Caco-2 (cell line): ENCODE measurements around the gene RBFA. TPM values are rescaled to one million over a fixed set of nuclear protein-coding genes. Genes with fewer than 3 reads are reported as not detected.

Source experiments
- BruUV-seq: library from RNA; stranded (reverse); fragments of 400-500 nt; replicated peaks from 2 replicates; lab custom pipeline; 2021; lab: Mats Ljungman, UMichigan
- CTCF ChIA-PET: fragments of 300-600 bp; sonication (Branson Sonifier 250); formaldehyde crosslinking; loops from one replicate; lab custom pipeline; 2022; ENCODE audit warnings: antibody characterized with exemption; lab: Charles Lee
- POLR2A ChIA-PET: fragments of 300-600 bp; sonication (Branson Sonifier 250); formaldehyde crosslinking; loops from one replicate; lab custom pipeline; 2022; ENCODE audit warnings: antibody characterized with exemption; lab: Charles Lee
- DNase-seq, 2 experiments: peaks; one replicate each; pipeline versions ENCODE4 v3.0.0 to v3.0.0-alpha.2; 2020 to 2022
- H3K27me3 ChIP-seq: replicated peaks from 2 replicates; pipeline ENCODE4 v1.6.0; 2011; ENCODE audit warnings: low read length; ENCODE audit not compliant: control insufficient read depth, insufficient read depth
- H3K36me3 ChIP-seq: 2 replicates; pipeline ENCODE4 v1.5.1; 2011; ENCODE audit warnings: low read length; ENCODE audit not compliant: control insufficient read depth, insufficient read depth
- H3K4me1 ChIP-seq: fragments of 250-450 bp; sonication (Bioruptor Pico); 2 replicates; pipeline ENCODE4 v1.5.1; 2020; ENCODE audit warnings: mild to moderate bottlenecking
- H3K4me3 ChIP-seq: 2 replicates; pipeline ENCODE4 v1.5.1; 2011; ENCODE audit warnings: low read depth, mild to moderate bottlenecking, control low read depth, low read length
- H3K9me3 ChIP-seq: fragments of 250-450 bp; sonication (Bioruptor Pico); 2 replicates; pipeline ENCODE4 v1.5.1; 2020; ENCODE audit warnings: mild to moderate bottlenecking, moderate library complexity
- H3K27ac Mint-ChIP-seq: one replicate; pipeline ENCODE4 v1.8.0; 2022; ENCODE audit warnings: mixed read lengths; ENCODE audit not compliant: unreplicated experiment
- H3K27me3 Mint-ChIP-seq: one replicate; pipeline ENCODE4 v1.8.0; 2022; ENCODE audit warnings: mixed read lengths; ENCODE audit not compliant: insufficient read depth, unreplicated experiment
- H3K36me3 Mint-ChIP-seq: one replicate; pipeline ENCODE4 v1.8.0; 2022; ENCODE audit warnings: mild to moderate bottlenecking, mixed read lengths; ENCODE audit not compliant: insufficient read depth, unreplicated experiment
- H3K4me1 Mint-ChIP-seq: one replicate; pipeline ENCODE4 v1.8.0; 2022; ENCODE audit warnings: low read depth, mixed read lengths; ENCODE audit not compliant: unreplicated experiment
- H3K4me3 Mint-ChIP-seq: one replicate; pipeline ENCODE4 v1.8.0; 2022; ENCODE audit warnings: mild to moderate bottlenecking, moderate library complexity, mixed read lengths; ENCODE audit not compliant: unreplicated experiment
- H3K9me3 Mint-ChIP-seq: one replicate; pipeline ENCODE4 v1.8.0; 2022; ENCODE audit warnings: mixed read lengths; ENCODE audit not compliant: unreplicated experiment
- intact Hi-C: fragments of 100-400 bp; cut with micrococcal nuclease; formaldehyde crosslinking; loops from one replicate; pipeline ENCODE4 v1.10.0; 2022; ENCODE audit not compliant: unreplicated experiment
- total RNA-seq: library from RNA; stranded (reverse); gene quantifications from 2 replicates; pipeline ENCODE4 v1.2.3, GENCODE V29; 2022
- TF ChIP-seq, protein P1 (sequence below), 2 experiments: fragments of 200-600 bp in 1 of 2; IDR thresholded peaks; 1 replicate in 1 of 2; 2 replicates in 1 of 2; pipeline versions ENCODE4 v1.5.1 to v1.8.0; 2011 to 2022; ENCODE audit warnings: antibody characterized with exemption in 1 of 2, control low read depth in 1 of 2, inconsistent platforms in 1 of 2, low read depth in 1 of 2, low read length in 1 of 2, mild to moderate bottlenecking in 1 of 2, moderate library complexity in 1 of 2; ENCODE audit not compliant: insufficient read depth in 1 of 2, severe bottlenecking in 1 of 2, unreplicated experiment in 1 of 2

The RBFA gene
- total RNA-seq, 1 experiment from 2014 or later: 19.2 TPM

DNA sequence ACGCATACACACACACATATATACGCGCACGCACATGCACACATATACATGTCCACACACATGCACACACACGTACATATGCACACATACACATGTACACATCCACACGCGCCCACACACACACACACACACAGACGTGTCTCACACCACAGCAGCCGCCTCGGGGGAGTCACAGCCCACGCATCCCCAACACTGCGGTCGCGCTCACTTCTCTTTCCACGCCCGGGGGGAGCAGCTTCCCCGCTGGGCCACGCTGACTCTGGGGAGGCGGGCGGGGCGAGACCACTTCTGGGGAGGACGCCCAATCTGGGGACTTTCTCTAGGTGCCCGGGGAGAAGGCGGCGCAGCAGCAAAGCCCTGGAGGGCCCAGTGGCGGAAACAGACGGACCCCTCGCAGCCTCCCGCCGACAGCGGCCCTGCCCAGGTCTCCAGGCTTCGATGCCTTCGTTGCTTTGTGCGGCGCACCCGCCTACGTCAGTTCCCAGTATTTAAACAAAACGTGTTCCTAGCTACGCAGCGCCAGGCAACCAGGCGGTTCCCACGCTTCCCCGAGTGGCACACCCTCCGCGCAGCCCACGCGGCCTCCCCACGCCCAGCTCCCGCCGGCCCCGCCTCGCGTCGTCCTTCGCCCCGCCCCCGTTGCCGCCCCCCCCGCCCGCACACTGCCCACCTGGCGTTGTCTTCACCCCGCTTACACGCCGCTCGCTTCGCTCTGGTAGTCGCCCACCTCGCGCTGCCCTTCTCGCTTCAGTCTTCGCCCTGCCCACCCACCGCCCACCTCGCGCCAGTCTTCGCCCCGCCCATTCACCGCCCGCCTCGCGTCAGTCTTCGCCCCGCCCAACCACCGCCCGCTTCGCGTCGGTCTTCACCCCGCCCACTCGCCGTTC is 810 bp upstream of the RBFA start:
- no peaks in the 10 kb centered on the region for H3K27me3 ChIP-seq
- peak overlapping the region; percentile 81 for H3K27ac Mint-ChIP-seq
- no peak for DNase-seq
- intact Hi-C loops: loop anchor here (5.0 to 10.0 kb wide), 3 partner anchors 74 to 356 kb away; partner anchors contain the start of genes ADNP2 and CTDP1
- H3K4me3 ChIP-seq: peak overlapping the region; percentile 67
- H3K4me1 Mint-ChIP-seq: peaks cover 12% of the 10 kb centered on the region
- no peaks in the 10 kb centered on the region for H3K9me3 Mint-ChIP-seq
- H3K4me3 Mint-ChIP-seq: peak overlapping the region; percentile 91
- no peaks in the 10 kb centered on the region for H3K4me1 ChIP-seq
- TF ChIP-seq, protein P1, sequence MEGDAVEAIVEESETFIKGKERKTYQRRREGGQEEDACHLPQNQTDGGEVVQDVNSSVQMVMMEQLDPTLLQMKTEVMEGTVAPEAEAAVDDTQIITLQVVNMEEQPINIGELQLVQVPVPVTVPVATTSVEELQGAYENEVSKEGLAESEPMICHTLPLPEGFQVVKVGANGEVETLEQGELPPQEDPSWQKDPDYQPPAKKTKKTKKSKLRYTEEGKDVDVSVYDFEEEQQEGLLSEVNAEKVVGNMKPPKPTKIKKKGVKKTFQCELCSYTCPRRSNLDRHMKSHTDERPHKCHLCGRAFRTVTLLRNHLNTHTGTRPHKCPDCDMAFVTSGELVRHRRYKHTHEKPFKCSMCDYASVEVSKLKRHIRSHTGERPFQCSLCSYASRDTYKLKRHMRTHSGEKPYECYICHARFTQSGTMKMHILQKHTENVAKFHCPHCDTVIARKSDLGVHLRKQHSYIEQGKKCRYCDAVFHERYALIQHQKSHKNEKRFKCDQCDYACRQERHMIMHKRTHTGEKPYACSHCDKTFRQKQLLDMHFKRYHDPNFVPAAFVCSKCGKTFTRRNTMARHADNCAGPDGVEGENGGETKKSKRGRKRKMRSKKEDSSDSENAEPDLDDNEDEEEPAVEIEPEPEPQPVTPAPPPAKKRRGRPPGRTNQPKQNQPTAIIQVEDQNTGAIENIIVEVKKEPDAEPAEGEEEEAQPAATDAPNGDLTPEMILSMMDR (IDR thresholded peaks at IDR 0.05; ENCODE audit: insufficient read depth in 1 of 2, low read depth in 1 of 2, low read length in 1 of 2, severe bottlenecking in 1 of 2, unreplicated experiment in 1 of 2): no peak
- no peaks in the 10 kb centered on the region for H3K27me3 Mint-ChIP-seq
- H3K9me3 ChIP-seq: no peaks in the 10 kb centered on the region
- CTCF ChIA-PET: interaction anchor here (0.6 to 1.0 kb wide), 3 partner anchors 48 to 99 kb away, joined by 3 to 4 read pairs (median 3); no protein-coding TSS in a partner anchor
- H3K36me3 Mint-ChIP-seq: peaks cover 7% of the 10 kb centered on the region
- POLR2A ChIA-PET: interaction anchor here (0.5 to 1.2 kb wide), 7 partner anchors 9 to 250 kb away, joined by 3 to 10 read pairs (median 6); partner anchors contain the start of gene ADNP2
- BruUV-seq: no TSS peak
- H3K36me3 ChIP-seq: no peaks in the 10 kb centered on the region

DNA sequence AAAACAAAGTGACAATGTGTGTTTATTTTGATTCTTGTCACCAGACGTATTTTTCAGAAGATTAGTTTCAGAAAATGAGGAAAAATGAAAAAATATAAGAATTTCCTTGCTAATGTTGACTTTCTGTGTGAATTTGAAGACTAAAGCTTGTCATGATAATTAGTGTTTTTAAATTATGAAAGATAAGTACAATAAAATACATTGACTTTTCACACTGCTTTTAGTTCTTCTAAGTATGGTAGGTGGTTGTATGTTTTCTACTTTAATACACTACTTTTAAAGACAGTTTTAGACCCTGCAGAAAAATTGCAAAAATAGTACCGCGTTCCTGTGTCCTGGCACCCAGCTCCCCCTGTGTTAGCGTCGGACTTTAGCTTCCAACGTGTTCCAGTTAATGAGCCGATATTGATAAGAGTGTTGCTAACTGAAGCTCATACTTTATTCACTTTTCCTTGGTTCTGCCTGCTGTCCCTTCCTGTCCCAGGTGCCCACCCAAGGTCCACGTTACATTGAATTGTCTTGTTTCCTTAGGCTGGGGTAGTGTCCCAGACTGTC is 695 bp downstream of the RBFA start:
- TF ChIP-seq, protein P1 (IDR thresholded peaks at IDR 0.05; ENCODE audit: insufficient read depth in 1 of 2, low read depth in 1 of 2, low read length in 1 of 2, severe bottlenecking in 1 of 2, unreplicated experiment in 1 of 2): no peak
- Mint-ChIP-seq H3K36me3 (peaks cover 7% of the 10 kb centered on the region), H3K27ac (peak overlapping the region; percentile 22), H3K4me1 (peaks cover 12% of the 10 kb centered on the region), H3K27me3 (no peaks in the 10 kb centered on the region), H3K4me3 (peak overlapping the region; percentile 91), H3K9me3 (no peaks in the 10 kb centered on the region)
- TSS peak; percentile 57 for BruUV-seq
- Histone ChIP-seq H3K4me3 (peak overlapping the region; percentile 68), H3K27me3 (no peaks in the 10 kb centered on the region), H3K4me1 (no peaks in the 10 kb centered on the region), H3K9me3 (no peaks in the 10 kb centered on the region), H3K36me3 (no peaks in the 10 kb centered on the region)
- no peak for DNase-seq
- intact Hi-C loops: loop anchor here (5.0 to 10.0 kb wide), 3 partner anchors 72 to 358 kb away; partner anchors contain the start of genes ADNP2 and CTDP1
- CTCF ChIA-PET: no interaction called here
- POLR2A ChIA-PET: interaction anchor here (1.0 kb wide), 1 partner anchor 114 kb away, joined by 6 read pairs; no protein-coding TSS in a partner anchor

DNA sequence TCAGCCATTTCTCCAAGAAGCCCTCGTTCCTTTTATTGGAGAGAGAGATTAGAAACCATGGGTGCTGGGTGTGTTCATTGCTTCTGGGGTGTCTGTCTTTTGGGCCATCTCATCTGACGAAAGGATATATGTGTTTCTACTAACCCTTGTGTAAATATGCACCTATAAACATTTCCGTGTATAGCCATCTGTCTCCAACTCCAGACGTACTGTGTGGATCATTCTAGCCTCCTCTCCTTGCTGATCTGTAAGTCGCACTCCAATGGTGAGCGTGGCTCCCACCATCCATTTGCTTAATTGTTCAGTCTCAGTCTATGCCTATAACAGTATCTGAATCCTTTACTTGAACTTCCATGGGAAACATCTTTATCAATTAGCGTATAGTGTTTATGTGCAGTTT is 1.8 kb downstream of the RBFA start:
- intact Hi-C loops: loop anchor here (10.0 kb wide), 1 partner anchor 109 kb away; no protein-coding TSS in a partner anchor
- H3K36me3 Mint-ChIP-seq: peaks cover 7% of the 10 kb centered on the region
- no TSS peak for BruUV-seq

More for the DNA sequence above, 1.8 kb downstream of the RBFA start:
- ChIA-PET CTCF (no interaction called here), POLR2A (no interaction called here)
- Mint-ChIP-seq H3K9me3 (no peaks in the 10 kb centered on the region), H3K4me1 (peaks cover 12% of the 10 kb centered on the region), H3K27me3 (no peaks in the 10 kb centered on the region), H3K27ac (no peak overlapping the region), H3K4me3 (peak overlapping the region; percentile 22)
- Histone ChIP-seq H3K36me3 (no peaks in the 10 kb centered on the region), H3K4me3 (no peak overlapping the region), H3K9me3 (no peaks in the 10 kb centered on the region), H3K27me3 (no peaks in the 10 kb centered on the region), H3K4me1 (no peaks in the 10 kb centered on the region)
- TF ChIP-seq, protein P1 (IDR thresholded peaks at IDR 0.05; ENCODE audit: insufficient read depth in 1 of 2, low read depth in 1 of 2, low read length in 1 of 2, severe bottlenecking in 1 of 2, unreplicated experiment in 1 of 2): no peak
- DNase-seq: no peak
